K562 (cell line): Measurements from ENCODE around the gene C1orf50. TPM values are rescaled to one million over a fixed set of nuclear protein-coding genes. Genes with fewer than 3 reads are reported as not detected.

Experiments
- CXXC5 ChIP-seq: fragments of 250-450 bp; sonication (Bioruptor Pico); IDR thresholded peaks from 2 replicates; pipeline ENCODE4 v1.8.0; 2022; ENCODE audit warnings: inconsistent platforms, mild to moderate bottlenecking, moderate library complexity
- HNRNPL ChIP-seq: fragments of 200-400 bp; formaldehyde crosslinking; IDR thresholded peaks from 2 replicates; pipeline ENCODE4 v1.6.1; 2017; ENCODE audit warnings: low read depth, mild to moderate bottlenecking, low read length
- KLF13 ChIP-seq: fragments of 450-650 bp; IDR thresholded peaks from 2 replicates; pipeline ENCODE4 v1.6.1; 2016; ENCODE audit warnings: missing genetic modification characterization, low read depth, mild to moderate bottlenecking, missing compliant biosample characterization, moderate library complexity, borderline replicate concordance
- RBM34 ChIP-seq: fragments of 200-400 bp; formaldehyde crosslinking; IDR thresholded peaks from 2 replicates; pipeline ENCODE4 v1.6.1; 2018; ENCODE audit warnings: low read length, borderline replicate concordance; ENCODE audit not compliant: insufficient read depth
- THAP12 ChIP-seq: fragments of 250-450 bp; sonication (Bioruptor Pico); IDR thresholded peaks from 2 replicates; pipeline ENCODE4 v1.9.0; 2021; ENCODE audit warnings: mild to moderate bottlenecking, inconsistent platforms
- ZNF133 ChIP-seq: fragments of 250-450 bp; sonication (Bioruptor Pico); IDR thresholded peaks from 2 replicates; pipeline ENCODE4 v1.4.0; 2020; ENCODE audit warnings: mild to moderate bottlenecking
- ZNF830 ChIP-seq: fragments of 250-450 bp; sonication (Bioruptor Pico); IDR thresholded peaks from 2 replicates; pipeline ENCODE4 v1.5.0; 2021; ENCODE audit warnings: mild to moderate bottlenecking
- polyA plus RNA-seq, 8 experiments: library from polyadenylated mRNA; depleted of rRNA in 4 of 8; stranded (reverse) in 5 of 8; unstranded in 3 of 8; fragments of >200 nt; fragmentation: Nextera tagmentation in 2 of 8; fragmentation: Illumina TruSeq in 1 of 8; extraction: Ambion mirVana in 2 of 8; extraction: Trizol in 1 of 8; gene quantifications; 2 replicates each; pipeline versions ENCODE4 v1.2.1 to v1.2.3, GENCODE V29; 2011 to 2014; ENCODE audit warnings: inconsistent platforms in 1 of 8, missing spikeins in 1 of 8
- total RNA-seq, 7 experiments: library from RNA; depleted of rRNA in 6 of 7; stranded (reverse); fragments of >200 nt in 6 of 7; fragmentation: Illumina TruSeq in 2 of 7; extraction: Trizol in 2 of 7; gene quantifications; 2 replicates each; pipeline versions ENCODE4 v1.2.1 to v1.2.3, GENCODE V29; 2011 to 2021; ENCODE audit warnings: low replicate concordance in 1 of 7
- TF ChIP-seq, protein P1 (sequence below): fragments of 250-450 bp; sonication (Bioruptor Pico); IDR thresholded peaks from 2 replicates; pipeline ENCODE4 v1.5.0; 2020; ENCODE audit warnings: mild to moderate bottlenecking, borderline replicate concordance

Gene C1orf50
- total and polyA plus RNA-seq, 9 of the 15 experiments (the other 6 are each of a cell fraction or from before 2014, with no cell fraction given), result 0.55 to 13.9 (median 5.2) TPM

GRCh38 chr1:42733415-42734200, 33.4 kb upstream of the C1orf50 start (continued):
- TF ChIP-seq ZNF133 (CRISPR knock-in tag) (no peak), KLF13 (tag) (no peak), CXXC5 (no peak), RBM34 (no peak), ZNF830 (CRISPR knock-in tag) (no peak), HNRNPL (no peak), THAP12 (CRISPR knock-in tag) (no peak)
- TF ChIP-seq, protein P1, sequence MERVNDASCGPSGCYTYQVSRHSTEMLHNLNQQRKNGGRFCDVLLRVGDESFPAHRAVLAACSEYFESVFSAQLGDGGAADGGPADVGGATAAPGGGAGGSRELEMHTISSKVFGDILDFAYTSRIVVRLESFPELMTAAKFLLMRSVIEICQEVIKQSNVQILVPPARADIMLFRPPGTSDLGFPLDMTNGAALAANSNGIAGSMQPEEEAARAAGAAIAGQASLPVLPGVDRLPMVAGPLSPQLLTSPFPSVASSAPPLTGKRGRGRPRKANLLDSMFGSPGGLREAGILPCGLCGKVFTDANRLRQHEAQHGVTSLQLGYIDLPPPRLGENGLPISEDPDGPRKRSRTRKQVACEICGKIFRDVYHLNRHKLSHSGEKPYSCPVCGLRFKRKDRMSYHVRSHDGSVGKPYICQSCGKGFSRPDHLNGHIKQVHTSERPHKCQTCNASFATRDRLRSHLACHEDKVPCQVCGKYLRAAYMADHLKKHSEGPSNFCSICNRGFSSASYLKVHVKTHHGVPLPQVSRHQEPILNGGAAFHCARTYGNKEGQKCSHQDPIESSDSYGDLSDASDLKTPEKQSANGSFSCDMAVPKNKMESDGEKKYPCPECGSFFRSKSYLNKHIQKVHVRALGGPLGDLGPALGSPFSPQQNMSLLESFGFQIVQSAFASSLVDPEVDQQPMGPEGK, result no peak
